IPS-15b (cell line): ENCODE results near the gene ZNRF1.

ENCODE experiments used
- H3K27me3 ChIP-seq: one replicate; pipeline ENCODE4 v1.6.1; 2013; ENCODE audit warnings: low read length; ENCODE audit not compliant: control insufficient read depth, insufficient read depth
- H3K36me3 ChIP-seq: one replicate; pipeline ENCODE4 v1.6.1; 2013; ENCODE audit warnings: low read length; ENCODE audit not compliant: control insufficient read depth, insufficient read depth
- H3K4me1 ChIP-seq: one replicate; pipeline ENCODE4 v1.6.1; 2013; ENCODE audit warnings: mild to moderate bottlenecking, low read length; ENCODE audit not compliant: control insufficient read depth, insufficient read depth
- H3K4me3 ChIP-seq: one replicate; pipeline ENCODE4 v1.5.1; 2013; ENCODE audit warnings: low read depth, low read length
- H3K9ac ChIP-seq: one replicate; pipeline ENCODE4 v1.6.1; 2013; ENCODE audit warnings: low read depth, mild to moderate bottlenecking, low read length
- H3K9me3 ChIP-seq: one replicate; pipeline ENCODE4 v1.6.1; 2013; ENCODE audit warnings: mild to moderate bottlenecking, low read length; ENCODE audit not compliant: control insufficient read depth, insufficient read depth

The ZNRF1 gene

GRCh38 chr16:75099738-75100602 is 101.1 kb downstream of the ZNRF1 start:
- Histone ChIP-seq H3K4me3 (no peak overlapping the region), H3K9me3 (no peaks in the 10 kb centered on the region), H3K4me1 (peaks cover 20% of the 10 kb centered on the region), H3K27me3 (no peaks in the 10 kb centered on the region), H3K36me3 (peaks cover 14% of the 10 kb centered on the region), H3K9ac (no peak overlapping the region)

- Histone ChIP-seq H3K9me3 (no peaks in the 10 kb centered on the region), H3K9ac (no peak overlapping the region), H3K4me1 (peaks cover 20% of the 10 kb centered on the region), H3K27me3 (no peaks in the 10 kb centered on the region), H3K4me3 (no peak overlapping the region), H3K36me3 (peaks cover 15% of the 10 kb centered on the region)
Observed at GRCh38 chr16:75100603-75100990, 101.8 kb downstream of the ZNRF1 start.

GRCh38 chr16:75101635-75102034 is 102.8 kb downstream of the ZNRF1 start:
- Histone ChIP-seq H3K4me3 (no peak overlapping the region), H3K36me3 (peaks cover 14% of the 10 kb centered on the region), H3K9ac (no peak overlapping the region), H3K9me3 (no peaks in the 10 kb centered on the region), H3K27me3 (no peaks in the 10 kb centered on the region), H3K4me1 (peaks cover 14% of the 10 kb centered on the region)

- no peak overlapping the region for H3K4me3 ChIP-seq
- no peaks in the 10 kb centered on the region for H3K27me3 ChIP-seq
- no peak overlapping the region for H3K9ac ChIP-seq
- no peaks in the 10 kb centered on the region for H3K9me3 ChIP-seq
- peaks cover 19% of the 10 kb centered on the region for H3K36me3 ChIP-seq
- H3K4me1 ChIP-seq: peaks cover 10% of the 10 kb centered on the region
Observed at GRCh38 chr16:75102595-75102994, 103.8 kb downstream of the ZNRF1 start.

GRCh38 chr16:75103994-75104393 is 105.2 kb downstream of the ZNRF1 start:
- no peaks in the 10 kb centered on the region for H3K27me3 ChIP-seq
- H3K36me3 ChIP-seq: peaks cover 19% of the 10 kb centered on the region
- no peaks in the 10 kb centered on the region for H3K9me3 ChIP-seq
- H3K9ac ChIP-seq: no peak overlapping the region
- H3K4me3 ChIP-seq: no peak overlapping the region
- H3K4me1 ChIP-seq: peaks cover 6% of the 10 kb centered on the region

GRCh38 chr16:75104836-75105235 is 106.0 kb downstream of the ZNRF1 start:
- H3K9me3 ChIP-seq: no peaks in the 10 kb centered on the region
- no peaks in the 10 kb centered on the region for H3K27me3 ChIP-seq
- H3K4me3 ChIP-seq: no peak overlapping the region
- H3K4me1 ChIP-seq: peaks cover 9% of the 10 kb centered on the region
- H3K36me3 ChIP-seq: peaks cover 19% of the 10 kb centered on the region
- no peak overlapping the region for H3K9ac ChIP-seq

- Histone ChIP-seq H3K4me1 (peaks cover 14% of the 10 kb centered on the region), H3K27me3 (no peaks in the 10 kb centered on the region), H3K9me3 (no peaks in the 10 kb centered on the region), H3K4me3 (no peak overlapping the region), H3K9ac (no peak overlapping the region), H3K36me3 (peaks cover 19% of the 10 kb centered on the region)
Observed at GRCh38 chr16:75105306-75106061, 106.7 kb downstream of the ZNRF1 start.

GRCh38 chr16:75106351-75107274 is 107.8 kb downstream of the ZNRF1 start:
- Histone ChIP-seq H3K4me3 (no peak overlapping the region), H3K36me3 (peaks cover 18% of the 10 kb centered on the region), H3K9me3 (no peaks in the 10 kb centered on the region), H3K27me3 (no peaks in the 10 kb centered on the region), H3K9ac (no peak overlapping the region), H3K4me1 (peaks cover 21% of the 10 kb centered on the region)

- H3K4me1 ChIP-seq: peaks cover 23% of the 10 kb centered on the region
Observed at GRCh38 chr16:75107505-75107904, 108.7 kb downstream of the ZNRF1 start.

GRCh38 chr16:75108792-75109731 is 110.2 kb downstream of the ZNRF1 start:
- no peaks in the 10 kb centered on the region for H3K27me3 ChIP-seq
- H3K9ac ChIP-seq: no peak overlapping the region
- H3K4me3 ChIP-seq: no peak overlapping the region
- peaks cover 23% of the 10 kb centered on the region for H3K4me1 ChIP-seq
- H3K36me3 ChIP-seq: peaks cover 30% of the 10 kb centered on the region
- no peaks in the 10 kb centered on the region for H3K9me3 ChIP-seq

More at GRCh38 chr16:75107505-75107904, 108.7 kb downstream of the ZNRF1 start:
- Histone ChIP-seq H3K4me3 (no peak overlapping the region), H3K36me3 (peaks cover 18% of the 10 kb centered on the region), H3K9ac (no peak overlapping the region), H3K27me3 (no peaks in the 10 kb centered on the region), H3K9me3 (no peaks in the 10 kb centered on the region)
